SK-N-MC (cell line): ENCODE results near the gene CRP.
"Not testable (repeated sequence)": the region's sequence is repeated elsewhere in the genome, so short reads cannot be mapped to it uniquely, and the experiment has no call there.

Source experiments
- DNase-seq: peaks from one replicate; pipeline ENCODE4 v3.0.0-alpha.2; 2011; ENCODE audit warnings: low read depth, low spot score
- H3K27ac ChIP-seq: fragments of 200-600 bp; sonication (generic); 2 replicates; pipeline ENCODE4 v1.5.1; 2016; ENCODE audit warnings: mixed run types
- H3K36me3 ChIP-seq: fragments of 200-600 bp; sonication (generic); 2 replicates; pipeline ENCODE4 v1.6.1; 2017; ENCODE audit warnings: antibody characterized with exemption, low read length, mixed read lengths; ENCODE audit not compliant: insufficient read depth
- H3K4me3 ChIP-seq: fragments of 200-600 bp; sonication (generic); 2 replicates; pipeline ENCODE4 v1.5.1; 2016
- H3K9ac ChIP-seq: fragments of 200-600 bp; sonication (generic); 2 replicates; pipeline ENCODE4 v1.8.0; 2017; ENCODE audit warnings: mixed run types, mixed read lengths; ENCODE audit not compliant: insufficient read length
- H3K9me3 ChIP-seq: fragments of 200-600 bp; sonication (generic); 2 replicates; pipeline ENCODE4 v1.6.1; 2017; ENCODE audit warnings: low read depth, mild to moderate bottlenecking, antibody characterized with exemption, low read length, moderate library complexity, mixed read lengths
- EZH2 ChIP-seq: fragments of 200-600 bp; sonication (generic); IDR thresholded peaks from one replicate; pipeline ENCODE4 v1.6.1; 2017; ENCODE audit warnings: antibody characterized with exemption
- FOXP2 ChIP-seq: optimal IDR thresholded peaks from 2 replicates; pipeline ENCODE3; 2011; ENCODE audit warnings: mild to moderate bottlenecking, moderate library complexity; ENCODE audit not compliant: insufficient read depth; ENCODE audit errors: extremely low read length, control extremely low read depth
- POLR2AphosphoS5 ChIP-seq: IDR thresholded peaks from 2 replicates; pipeline ENCODE4 v1.6.1; 2012; ENCODE audit warnings: mild to moderate bottlenecking, low read depth, low read length, borderline replicate concordance

The CRP gene

GRCh38 chr1:159678939-159679338, 35.5 kb downstream of the CRP start:
- no peak overlapping the region for H3K27ac ChIP-seq
- DNase-seq = no peak
- H3K9ac ChIP-seq = no peak overlapping the region
- no peaks in the 10 kb centered on the region for H3K36me3 ChIP-seq
- no peaks in the 10 kb centered on the region for H3K9me3 ChIP-seq
- no peak for TF ChIP-seq FOXP2
- TF ChIP-seq EZH2 = no peak
- no peak for TF ChIP-seq POLR2AphosphoS5
- no peak overlapping the region for H3K4me3 ChIP-seq

- Histone ChIP-seq H3K27ac (no peak overlapping the region), H3K4me3 (no peak overlapping the region), H3K9me3 (no peaks in the 10 kb centered on the region), H3K36me3 (no peaks in the 10 kb centered on the region), H3K9ac (no peak overlapping the region)
- DNase-seq = no peak
- TF ChIP-seq POLR2AphosphoS5 = no peak
- no peak for TF ChIP-seq FOXP2
- no peak for TF ChIP-seq EZH2
Measured at GRCh38 chr1:159675046-159675445, 39.3 kb downstream of the CRP start.

- DNase-seq, H3K36me3 ChIP-seq, H3K27ac ChIP-seq, H3K4me3 ChIP-seq, H3K9ac ChIP-seq, H3K9me3 ChIP-seq: not testable (repeated sequence)
Measured at GRCh38 chr1:159672390-159672789, 42.0 kb downstream of the CRP start.

- Histone ChIP-seq H3K9me3 (no peaks in the 10 kb centered on the region), H3K27ac (no peak overlapping the region), H3K9ac (no peak overlapping the region), H3K36me3 (no peaks in the 10 kb centered on the region), H3K4me3 (no peak overlapping the region)
- TF ChIP-seq POLR2AphosphoS5 = no peak
- no peak for TF ChIP-seq EZH2
- no peak for TF ChIP-seq FOXP2
- no peak for DNase-seq
Measured at GRCh38 chr1:159669338-159669737, 45.1 kb downstream of the CRP start.

GRCh38 chr1:159668739-159669138, 45.6 kb downstream of the CRP start:
- Histone ChIP-seq H3K4me3 (no peak overlapping the region), H3K9ac (no peak overlapping the region), H3K9me3 (no peaks in the 10 kb centered on the region), H3K36me3 (no peaks in the 10 kb centered on the region), H3K27ac (no peak overlapping the region)
- TF ChIP-seq POLR2AphosphoS5 = no peak
- TF ChIP-seq FOXP2 = no peak
- no peak for TF ChIP-seq EZH2
- no peak for DNase-seq

- H3K9me3 ChIP-seq = no peaks in the 10 kb centered on the region
- no peak for DNase-seq
- H3K36me3 ChIP-seq = no peaks in the 10 kb centered on the region
- H3K27ac ChIP-seq = no peak overlapping the region
- no peak overlapping the region for H3K4me3 ChIP-seq
- TF ChIP-seq EZH2 (no peak), POLR2AphosphoS5 (no peak), FOXP2 (no peak)
- H3K9ac ChIP-seq = no peak overlapping the region
Measured at GRCh38 chr1:159664247-159664646, 50.1 kb downstream of the CRP start.

GRCh38 chr1:159663552-159663951, 50.8 kb downstream of the CRP start:
- no peak overlapping the region for H3K4me3 ChIP-seq
- H3K9ac ChIP-seq = no peak overlapping the region
- H3K9me3 ChIP-seq = no peaks in the 10 kb centered on the region
- TF ChIP-seq FOXP2 = no peak
- no peak overlapping the region for H3K27ac ChIP-seq
- H3K36me3 ChIP-seq = no peaks in the 10 kb centered on the region
- DNase-seq = no peak
